Fibroblast of skin of back (primary cell): ENCODE measurements around the gene CDH24. TPM values are rescaled to one million over a fixed set of nuclear protein-coding genes. Genes with fewer than 3 reads are reported as not detected.

Experiments used
- DNase-seq: peaks from one replicate; pipeline ENCODE4 v3.0.0-alpha.2; 2013
- polyA plus RNA-seq, 2 experiments: library from polyadenylated mRNA; unstranded; fragments of 120-200 nt; gene quantifications; one replicate each; pipeline ENCODE4 v1.2.1, GENCODE V29; 2013; ENCODE audit not compliant: insufficient read length in 2 of 2

CDH24 gene
- polyA plus RNA-seq (2013, experiment 1 of 2; ENCODE audit: insufficient read length), result 8.8 TPM
- 4.3 TPM for polyA plus RNA-seq (2013, experiment 2 of 2; ENCODE audit: insufficient read length)

GRCh38 chr14:23056956-23057756, at the start of gene CDH24:
TSS of gene CDH24 (minus strand) at chr14:23057520. CDS start at chr14:23055733, 1,787 bp downstream.
- DNase-seq, result peak; percentile 76

GRCh38 chr14:23106747-23107045, 49.4 kb upstream of the CDH24 start:
- DNase-seq, result no peak

GRCh38 chr14:23105348-23105824, 48.1 kb upstream of the CDH24 start:
- no peak for DNase-seq

GRCh38 chr14:23104591-23105347, 47.4 kb upstream of the CDH24 start, which contains the start of gene CIROP:
TSS of gene CIROP (minus strand) at chr14:23104989. CDS start at chr14:23104920, 69 bp downstream.
- no peak for DNase-seq

- no peak for DNase-seq
Observed at GRCh38 chr14:23104070-23104590, 46.8 kb upstream of the CDH24 start.

GRCh38 chr14:23103581-23103980, 46.3 kb upstream of the CDH24 start:
- no peak for DNase-seq

- no peak for DNase-seq
Observed at GRCh38 chr14:23102801-23103200, 45.5 kb upstream of the CDH24 start.

GRCh38 chr14:23101986-23102625, 44.8 kb upstream of the CDH24 start:
- DNase-seq, result no peak

GRCh38 chr14:23101213-23101970, 44.1 kb upstream of the CDH24 start:
- DNase-seq, result no peak

- DNase-seq, result no peak
Observed at GRCh38 chr14:23099212-23099861, 42.0 kb upstream of the CDH24 start.

- DNase-seq, result no peak
Observed at GRCh38 chr14:23097786-23098185, 40.5 kb upstream of the CDH24 start.

GRCh38 chr14:23095196-23096108, 38.1 kb upstream of the CDH24 start, which contains the start of gene C14orf119:
TSS of gene C14orf119 (plus strand) at chr14:23095505. CDS start at chr14:23097659, 2,154 bp downstream.
- DNase-seq, result peak; percentile 99

- peak; percentile 88 for DNase-seq
Observed at GRCh38 chr14:23094666-23095195, 37.4 kb upstream of the CDH24 start, which contains the start of gene ACIN1. TSS of gene ACIN1 (minus strand) at chr14:23095136. CDS start at chr14:23095112, 24 bp downstream.

- DNase-seq, result no peak
Observed at GRCh38 chr14:23093991-23094665, 36.8 kb upstream of the CDH24 start.

- DNase-seq, result no peak
Observed at GRCh38 chr14:23093526-23093925, 36.2 kb upstream of the CDH24 start.

GRCh38 chr14:23093104-23093503, 35.8 kb upstream of the CDH24 start:
- DNase-seq, result no peak

GRCh38 chr14:23091294-23092225, 34.2 kb upstream of the CDH24 start:
- DNase-seq, result no peak

GRCh38 chr14:23090254-23090636, 32.9 kb upstream of the CDH24 start:
- DNase-seq, result no peak
